HG03575 (cell line): ENCODE results near the gene TMBIM1.

Experiments
- ATAC-seq: cut with Tn5 transposase; IDR thresholded peaks from one replicate; pipeline ENCODE4 v1.9.1; 2021; ENCODE audit not compliant: unreplicated experiment, insufficient number of reproducible peaks, low FRiP score; ENCODE audit errors: extremely low read depth

The TMBIM1 gene

GRCh38 chr2:218235017-218235416 lies 57.3 kb downstream of the TMBIM1 start:
- no peak for ATAC-seq

GRCh38 chr2:218234521-218234920 lies 57.8 kb downstream of the TMBIM1 start:
- no peak for ATAC-seq

- no peak for ATAC-seq
These were observed 58.8 kb downstream of the TMBIM1 start for GRCh38 chr2:218233543-218233942.

- ATAC-seq = no peak
These were observed 61.4 kb downstream of the TMBIM1 start for GRCh38 chr2:218230882-218231281.

GRCh38 chr2:218229851-218230250 lies 62.5 kb downstream of the TMBIM1 start:
- ATAC-seq = no peak

GRCh38 chr2:218229239-218229638 lies 63.1 kb downstream of the TMBIM1 start:
- ATAC-seq = peak; percentile 80

- no peak for ATAC-seq
These were observed 63.8 kb downstream of the TMBIM1 start for GRCh38 chr2:218228366-218229090.

GRCh38 chr2:218226903-218227302 lies 65.4 kb downstream of the TMBIM1 start:
- ATAC-seq = no peak
